Umbilical cord (tissue), 2 donors: ENCODE measurements around the gene RAMACL. TPM values are rescaled to one million over a fixed set of nuclear protein-coding genes. Genes with fewer than 3 reads are reported as not detected.

Experiments
- DNase-seq: peaks from one replicate; pipeline ENCODE4 v3.0.0-alpha.2; 2015; ENCODE audit warnings: low spot score
- total RNA-seq: library from RNA; depleted of rRNA; stranded (reverse); fragments of >200 nt; gene quantifications from one replicate; pipeline ENCODE4 v1.2.3, GENCODE V29; 2014; ENCODE audit warnings: low replicate concordance; ENCODE audit not compliant: insufficient read depth

The RAMACL gene
- total RNA-seq, 1 donor from 2014 or later, result 13.2 TPM

DNA sequence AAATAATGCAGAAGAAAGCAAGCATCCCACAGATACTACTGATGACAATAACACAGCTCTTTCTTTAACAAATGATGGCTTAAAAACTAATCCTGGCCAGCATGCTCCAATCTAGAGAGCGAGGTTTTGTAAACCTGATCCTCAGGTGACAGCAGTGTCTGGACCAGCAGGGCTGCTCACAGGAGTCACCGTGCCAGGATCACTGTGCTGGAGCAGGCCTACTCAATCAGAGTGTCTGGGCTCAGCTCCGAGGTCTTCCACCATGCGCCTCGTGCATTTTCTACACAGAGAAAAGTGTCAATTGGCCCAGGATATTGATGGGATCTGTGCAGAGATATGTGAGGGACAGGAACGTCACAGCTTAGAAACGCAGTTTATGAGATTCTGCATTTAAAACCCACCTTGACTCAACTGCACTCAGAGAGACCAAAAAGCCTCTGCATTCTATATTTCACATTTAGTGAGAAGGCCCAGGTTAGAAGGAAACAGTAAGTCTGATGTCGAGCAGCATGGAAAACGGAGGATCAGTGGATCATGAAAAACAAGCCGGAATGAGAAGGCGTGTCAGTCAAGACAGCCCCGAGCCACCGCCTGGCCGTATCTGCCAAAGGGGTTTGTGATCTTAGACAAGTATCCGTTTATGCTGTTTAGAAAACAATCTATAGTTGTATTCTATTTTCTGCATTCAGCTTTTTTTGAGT lies 7.8 kb downstream of the RAMACL start:
- DNase-seq, result no peak

DNA sequence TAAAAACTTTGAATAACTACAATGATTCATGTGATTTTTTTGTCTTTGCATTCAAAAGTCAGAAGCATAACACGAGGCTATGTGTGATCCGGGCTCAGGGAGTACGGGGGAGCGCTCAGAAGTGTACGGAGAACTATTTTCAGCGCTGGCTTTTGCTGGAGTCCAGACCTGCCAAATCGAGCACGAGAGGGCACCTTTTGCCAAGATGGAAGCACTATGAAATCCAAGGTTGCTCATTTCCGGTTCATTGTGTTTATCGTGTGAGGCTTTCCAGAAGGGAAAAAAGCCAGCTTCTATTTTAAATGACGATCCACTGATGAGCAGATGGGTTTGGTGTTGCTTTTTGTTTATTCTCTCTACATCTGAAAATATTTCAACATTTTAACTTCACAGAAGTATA lies 11.3 kb downstream of the RAMACL start:
- DNase-seq, result no peak

DNA sequence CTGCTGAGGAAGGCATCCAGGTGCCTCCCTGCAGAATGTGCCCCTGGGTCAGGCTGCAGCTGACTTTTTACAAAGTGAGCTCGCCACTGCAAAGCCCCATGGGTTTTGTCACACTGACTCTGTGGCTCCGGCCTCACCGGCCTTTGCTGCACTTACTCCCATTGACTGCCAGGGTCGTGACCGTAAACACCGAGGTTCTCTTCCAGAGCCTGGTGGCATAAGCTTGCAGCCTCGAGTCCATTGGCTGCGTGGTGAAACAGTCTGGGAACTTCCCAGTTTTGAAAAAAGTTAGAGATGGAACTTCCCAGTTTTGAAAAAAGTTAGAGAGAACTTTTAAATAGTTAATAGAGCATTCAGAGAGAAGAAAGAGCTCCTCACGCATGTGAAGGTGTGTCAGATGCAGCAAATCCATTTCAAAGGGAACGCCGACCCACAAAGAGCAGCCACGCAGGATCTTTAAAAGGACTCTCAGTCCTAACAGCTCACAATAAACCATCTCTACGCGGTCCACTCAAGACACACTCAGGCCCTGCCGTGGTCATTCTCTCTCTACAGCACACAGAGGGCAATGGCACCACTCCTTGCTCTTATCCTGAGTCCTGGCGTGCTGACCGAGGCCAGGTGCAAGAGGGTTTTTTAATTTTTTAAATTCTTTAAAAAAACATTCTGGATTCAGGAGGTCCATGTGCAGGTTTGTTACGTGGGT lies 12.8 kb downstream of the RAMACL start:
- no peak for DNase-seq

DNA sequence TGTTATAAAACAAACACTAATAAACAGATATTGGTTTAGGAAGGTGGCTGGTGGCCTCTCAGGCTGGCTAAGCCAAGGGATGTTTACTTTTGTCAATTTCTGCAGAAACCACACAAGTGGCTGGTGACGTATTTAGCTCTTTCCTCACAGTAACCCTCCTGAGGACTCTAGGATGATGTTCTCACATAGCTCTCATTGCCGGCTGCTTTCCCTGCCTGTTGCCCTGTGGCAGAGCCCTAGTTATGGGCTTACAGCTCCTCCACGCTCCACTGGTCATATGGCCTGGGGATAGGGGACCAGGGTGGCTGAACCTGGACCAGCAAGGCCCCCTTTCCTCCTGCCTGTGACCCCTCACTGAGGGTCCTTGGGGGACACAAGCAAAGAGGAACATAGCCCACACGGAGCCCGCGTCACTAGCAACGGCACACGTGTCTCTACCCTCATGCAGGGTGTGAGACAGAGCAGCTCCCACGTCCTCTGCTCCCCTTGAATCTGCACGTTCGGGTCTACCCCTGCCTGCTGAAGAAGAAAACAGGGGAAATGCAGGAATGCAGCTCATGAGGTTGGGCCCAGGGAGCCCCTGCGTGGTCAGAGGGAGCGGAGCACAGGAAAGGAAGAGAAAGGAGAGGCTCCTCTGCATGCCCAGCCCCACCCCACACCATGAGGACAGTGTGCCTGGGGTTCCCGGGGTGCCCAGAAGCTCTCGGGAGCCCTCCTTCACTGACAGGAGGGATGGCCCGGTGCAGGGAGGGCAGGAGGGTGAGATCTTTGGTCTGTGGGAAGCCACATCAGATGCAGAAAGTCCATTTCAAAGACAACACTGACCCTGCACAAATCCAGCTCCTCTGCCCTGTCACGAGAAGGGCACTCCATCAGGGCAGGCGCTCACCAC lies 13.9 kb downstream of the RAMACL start:
- DNase-seq, result no peak

DNA sequence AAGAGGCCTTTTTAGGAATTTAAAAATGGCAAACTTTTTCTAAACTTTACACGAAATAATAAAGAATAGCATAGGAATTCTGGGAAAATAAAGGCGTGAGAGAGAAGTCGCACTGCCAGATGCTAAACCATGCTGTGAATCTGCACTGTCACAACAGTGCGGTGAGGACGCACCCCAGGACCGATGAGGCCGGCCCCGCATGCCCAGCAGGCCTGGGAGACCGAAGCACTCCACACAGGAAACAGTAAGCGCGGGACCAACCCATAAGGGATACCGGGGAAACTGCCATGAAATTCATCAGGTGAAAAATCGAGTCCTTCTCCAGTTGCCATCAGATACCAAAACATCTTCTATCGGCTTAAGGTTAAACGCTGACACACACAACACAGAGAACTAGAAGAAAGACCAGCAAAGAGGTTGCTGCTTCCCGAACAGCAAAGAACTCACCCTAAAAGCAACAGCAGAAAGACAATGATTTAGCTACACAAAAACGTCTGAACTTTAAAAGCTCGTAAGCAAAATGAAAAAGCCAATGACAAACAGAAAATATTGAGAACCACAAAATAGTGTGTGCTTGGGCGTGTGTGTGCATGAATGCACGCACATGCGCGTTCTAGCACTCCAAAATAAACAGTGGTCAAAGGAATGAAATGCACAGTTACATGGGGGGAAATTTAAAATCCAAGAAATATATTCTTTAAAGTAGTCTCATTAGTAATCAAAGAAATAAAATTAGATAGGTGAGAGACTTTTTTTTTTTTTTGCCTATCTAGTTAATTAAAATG lies 15.4 kb downstream of the RAMACL start:
- DNase-seq, result no peak

DNA sequence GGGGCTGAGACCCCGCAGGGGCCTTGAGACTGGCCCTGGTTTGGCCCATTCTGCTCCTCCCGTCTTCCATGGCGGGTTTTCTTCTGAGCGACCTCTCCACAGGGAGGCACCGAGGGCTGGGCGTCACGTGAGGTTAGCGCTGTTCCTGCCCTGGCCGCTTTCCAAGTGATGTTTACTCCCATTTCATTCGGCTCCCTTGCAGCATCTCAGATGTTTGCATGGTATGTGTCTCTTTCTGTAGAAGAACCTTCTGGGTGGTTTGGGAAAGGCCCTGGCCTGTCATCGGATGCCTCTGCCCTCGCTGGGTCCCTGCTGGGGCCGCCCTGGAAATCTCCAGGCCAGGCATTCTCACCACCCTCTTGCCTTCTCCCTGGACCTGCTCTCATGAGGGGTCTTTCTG lies 17.3 kb downstream of the RAMACL start:
- DNase-seq, result no peak

DNA sequence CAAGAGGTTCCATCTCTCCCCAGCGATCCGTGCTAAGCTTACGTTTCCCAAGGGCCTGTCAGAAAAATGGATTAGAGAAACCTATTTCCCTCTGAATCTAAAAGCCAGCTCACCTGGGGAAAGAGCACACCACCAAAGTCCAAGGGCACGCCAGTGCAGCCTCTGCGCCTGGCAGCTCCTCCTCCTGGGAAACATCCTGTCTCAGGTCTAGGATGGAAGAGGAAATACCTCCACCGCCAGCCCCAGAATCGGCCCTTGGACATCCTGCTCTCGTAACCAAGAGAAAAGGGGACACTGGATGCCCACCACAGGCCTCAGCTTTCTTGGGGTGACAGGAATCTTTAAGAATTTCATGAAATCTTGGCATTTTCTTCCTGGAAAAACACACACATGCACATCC lies 18.7 kb downstream of the RAMACL start:
- no peak for DNase-seq

DNA sequence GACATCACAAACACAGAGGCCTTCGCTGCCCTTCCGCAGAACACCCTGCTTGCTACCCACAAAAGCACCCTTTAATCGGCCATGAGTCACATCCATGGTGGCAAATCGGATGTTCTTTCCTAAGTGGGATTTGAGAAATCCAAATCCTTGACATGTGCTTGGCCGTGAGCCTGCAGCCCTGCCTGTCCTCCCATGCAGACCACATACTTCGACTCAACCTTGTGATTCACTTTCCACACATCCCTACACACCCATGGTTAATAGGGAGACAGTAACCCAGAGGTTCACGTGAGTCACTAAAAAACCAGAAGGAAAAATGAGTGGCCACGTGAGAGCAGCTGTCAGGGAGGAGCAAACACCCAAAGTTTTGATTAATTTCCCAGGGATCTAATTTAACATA lies 19.4 kb downstream of the RAMACL start:
- peak; percentile 46 for DNase-seq

DNA sequence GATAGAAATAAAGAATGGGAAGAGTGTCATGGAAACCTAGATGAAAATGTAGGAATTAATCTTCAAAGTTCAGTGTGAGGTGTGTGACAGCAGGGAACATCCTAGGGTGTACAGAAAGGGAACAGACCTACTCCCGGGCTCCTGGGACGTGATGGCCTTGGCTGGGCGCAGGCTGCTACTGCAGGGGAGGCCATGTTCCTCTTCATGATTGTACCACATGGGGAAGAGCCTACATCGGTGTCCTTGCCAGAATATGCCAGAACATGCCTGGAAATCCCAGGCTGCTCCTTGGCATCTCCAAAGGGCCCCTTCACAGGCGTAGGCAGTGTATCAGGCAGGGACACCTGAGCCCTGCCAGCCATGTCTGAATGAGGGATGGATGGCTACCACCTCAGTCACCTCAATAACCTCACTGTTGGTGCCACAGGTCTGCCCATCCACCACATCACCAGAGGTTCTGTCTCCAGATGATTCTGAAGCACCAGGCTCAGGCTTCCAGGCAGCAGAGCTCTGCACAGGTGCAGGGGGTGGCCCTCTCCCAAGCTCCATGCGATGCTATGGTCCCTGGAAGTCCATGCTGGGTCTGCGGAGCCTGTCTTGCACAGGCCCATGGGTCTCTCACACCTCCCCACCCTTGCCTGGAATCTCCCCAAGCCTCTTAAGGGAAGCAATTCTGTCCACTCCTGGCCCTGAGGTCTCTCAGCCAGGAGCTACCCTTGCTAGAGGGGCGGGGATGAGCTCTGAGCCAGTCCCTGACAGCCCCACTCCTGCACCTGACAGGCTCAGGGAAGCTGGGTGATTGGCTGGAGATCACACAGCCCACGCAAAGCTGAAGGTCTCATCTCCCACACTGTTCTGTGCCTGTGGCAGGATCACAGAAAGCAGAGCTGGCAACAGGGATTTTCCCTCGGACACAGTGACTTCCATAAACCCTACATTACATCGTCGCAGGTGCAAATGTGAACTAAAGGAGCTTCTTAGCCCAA lies 20.2 kb downstream of the RAMACL start:
- no peak for DNase-seq

DNA sequence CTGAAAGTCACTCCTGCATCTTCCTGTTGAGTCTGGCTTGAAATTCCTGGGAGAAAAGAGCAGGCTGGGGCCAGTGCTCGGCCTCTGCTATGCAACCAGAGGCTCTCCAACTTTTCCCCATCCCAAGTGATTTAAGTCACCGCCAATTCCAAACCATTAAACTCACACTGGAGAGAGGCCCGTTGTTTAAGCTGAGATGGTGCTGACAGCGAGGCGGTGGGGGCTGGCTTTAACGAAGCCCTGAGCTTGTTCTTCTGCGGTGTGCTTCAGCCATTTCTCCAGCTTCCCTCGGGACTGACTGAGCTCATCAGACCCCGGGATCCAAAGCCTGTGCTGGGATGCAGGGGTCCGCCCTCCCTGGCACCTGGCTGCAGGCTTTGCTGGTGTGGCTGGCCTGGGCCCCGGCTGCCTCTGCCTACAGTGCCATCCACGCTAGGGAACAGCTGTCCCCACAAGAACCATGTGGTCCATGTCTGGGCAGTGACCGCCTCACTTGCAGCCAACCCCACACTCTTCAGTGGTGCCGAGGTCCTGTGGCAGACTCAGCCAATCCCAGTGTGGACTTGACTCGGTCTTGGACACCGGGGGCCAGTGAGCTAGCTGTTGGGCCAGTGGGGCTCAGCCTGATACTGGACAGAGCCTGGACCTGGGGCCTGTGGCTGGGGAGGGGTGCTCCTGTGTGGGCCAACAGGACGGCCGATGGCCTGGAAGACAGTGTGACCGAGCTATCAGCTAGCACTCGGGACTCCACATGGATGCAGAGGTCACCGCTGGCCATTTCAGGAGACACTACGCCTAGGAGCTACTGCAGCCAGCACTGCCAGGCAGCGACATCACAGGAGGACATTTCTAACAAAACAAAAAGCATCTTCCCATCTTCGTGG lies 21.2 kb downstream of the RAMACL start:
- DNase-seq, result no peak

DNA sequence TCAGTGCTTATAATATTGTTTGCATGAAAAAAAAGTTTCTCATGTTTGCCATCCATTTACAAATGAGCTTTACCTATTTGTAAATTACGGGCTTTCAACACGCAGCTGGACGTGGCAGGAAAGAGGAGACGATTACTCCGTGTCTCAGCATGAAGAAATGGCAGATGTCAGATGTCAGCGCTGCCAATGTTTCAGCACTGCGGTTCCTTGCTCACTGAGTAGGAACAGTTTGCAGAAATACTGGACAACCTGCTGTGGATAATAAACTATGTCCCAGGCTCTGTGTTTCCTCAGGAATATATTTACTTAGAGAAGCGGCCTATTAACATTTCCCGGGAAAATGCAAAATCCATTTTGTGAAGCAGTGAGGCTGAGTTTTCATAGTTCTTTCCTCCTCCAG lies 22.7 kb downstream of the RAMACL start:
- DNase-seq, result no peak

DNA sequence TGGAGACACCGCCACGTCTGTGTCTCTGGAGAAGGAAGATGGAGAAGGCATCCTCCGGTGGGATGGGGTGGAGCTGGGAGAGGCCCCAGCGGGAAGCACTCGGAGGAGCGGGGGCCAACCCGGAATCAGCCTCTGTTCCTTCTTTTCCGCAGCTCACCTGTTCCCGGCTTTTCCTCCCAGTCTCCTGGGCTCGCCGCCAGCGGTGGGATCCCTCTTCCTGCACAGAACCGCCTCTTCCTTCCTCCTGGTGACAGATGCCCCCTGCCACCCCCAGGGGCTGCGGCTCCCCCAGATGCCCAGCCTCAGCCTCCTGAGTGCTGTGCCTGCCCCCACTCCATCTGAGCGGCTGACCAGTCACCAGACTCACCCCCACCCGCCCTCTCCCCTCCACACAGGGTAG lies 23.3 kb downstream of the RAMACL start:
- DNase-seq, result no peak

DNA sequence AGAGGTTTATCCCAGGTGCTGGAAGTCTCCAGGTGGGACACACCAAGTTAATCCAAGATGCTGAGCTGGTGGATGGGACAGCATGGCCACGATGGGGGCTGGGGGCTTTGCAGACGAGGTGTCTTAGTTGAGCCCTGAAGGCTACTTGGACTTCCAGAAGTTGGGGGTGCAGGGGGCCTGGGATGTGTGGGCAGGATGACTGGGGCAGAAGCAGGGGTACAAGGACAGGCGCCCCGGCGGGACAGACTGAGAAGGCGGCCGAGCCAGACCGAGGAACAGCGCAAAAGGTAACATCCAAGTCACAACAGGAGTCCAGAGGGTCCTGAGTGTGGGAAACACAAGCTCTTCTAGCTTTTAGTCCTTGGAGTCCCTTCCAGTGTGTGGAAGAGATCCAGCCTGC lies 23.8 kb downstream of the RAMACL start:
- DNase-seq, result no peak

DNA sequence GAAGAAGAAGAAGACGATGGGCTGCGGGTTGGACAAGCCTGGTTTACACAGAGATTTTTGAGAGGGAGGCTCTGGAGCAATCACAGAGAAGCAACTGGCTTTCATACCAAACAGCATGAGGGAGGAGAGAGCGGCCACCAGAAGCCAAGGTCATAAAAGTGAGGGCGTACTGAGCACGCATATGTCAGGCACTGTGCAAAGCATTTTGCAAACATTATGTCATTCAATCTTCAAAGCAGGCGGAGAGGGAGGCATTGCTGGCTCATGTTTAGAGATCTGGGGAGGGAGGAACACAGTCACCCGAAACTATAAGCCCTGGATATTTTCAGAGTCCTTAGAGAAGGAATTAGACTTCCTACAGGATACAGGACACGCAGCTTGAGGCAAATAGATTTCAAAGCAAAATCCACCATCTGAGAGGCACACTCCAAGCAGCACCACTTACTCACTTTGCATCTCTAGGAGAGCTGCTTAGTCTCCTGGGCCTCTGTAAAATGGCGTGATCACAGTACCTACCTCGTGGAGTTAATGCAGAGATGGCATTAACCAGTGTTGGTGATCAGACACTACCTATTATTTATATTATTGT lies 24.6 kb downstream of the RAMACL start:
- DNase-seq, result peak; percentile 83

DNA sequence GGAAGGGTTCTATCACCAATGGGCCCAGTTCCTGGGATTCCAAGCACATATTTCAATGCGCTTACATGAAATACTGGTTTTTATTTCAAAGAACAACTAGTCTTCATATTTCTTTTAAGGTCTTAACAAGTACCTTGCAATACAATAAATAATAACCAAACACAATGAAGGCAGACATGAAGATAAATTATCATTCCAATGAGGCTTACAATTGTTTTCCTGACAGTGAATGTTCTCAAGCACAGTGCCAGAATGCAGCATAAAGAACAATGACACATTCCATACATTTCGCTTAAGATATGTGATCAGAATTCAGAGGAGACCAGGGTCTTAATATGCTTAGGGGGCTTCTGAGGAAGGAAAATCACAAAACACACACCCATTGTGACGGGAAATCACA lies 26.3 kb downstream of the RAMACL start:
- DNase-seq, result no peak

DNA sequence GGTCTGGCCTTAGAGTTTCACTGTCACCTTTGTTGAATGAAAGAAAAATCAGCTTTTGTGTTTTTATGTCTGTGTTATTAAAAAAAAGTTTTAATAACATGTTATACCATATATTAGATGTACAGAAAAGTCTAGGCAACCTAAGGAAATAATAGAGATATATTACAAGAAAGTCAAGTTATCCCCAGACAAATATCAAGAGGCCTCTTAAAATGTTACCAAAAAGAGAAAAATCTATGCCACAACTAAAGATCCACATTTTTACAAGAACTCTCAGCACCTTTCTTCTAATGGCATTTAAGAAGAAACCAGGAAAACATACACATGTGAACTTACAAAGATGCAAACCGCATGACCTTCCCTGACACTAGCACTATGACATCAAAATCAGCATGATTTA lies 26.8 kb downstream of the RAMACL start:
- DNase-seq, result no peak

DNA sequence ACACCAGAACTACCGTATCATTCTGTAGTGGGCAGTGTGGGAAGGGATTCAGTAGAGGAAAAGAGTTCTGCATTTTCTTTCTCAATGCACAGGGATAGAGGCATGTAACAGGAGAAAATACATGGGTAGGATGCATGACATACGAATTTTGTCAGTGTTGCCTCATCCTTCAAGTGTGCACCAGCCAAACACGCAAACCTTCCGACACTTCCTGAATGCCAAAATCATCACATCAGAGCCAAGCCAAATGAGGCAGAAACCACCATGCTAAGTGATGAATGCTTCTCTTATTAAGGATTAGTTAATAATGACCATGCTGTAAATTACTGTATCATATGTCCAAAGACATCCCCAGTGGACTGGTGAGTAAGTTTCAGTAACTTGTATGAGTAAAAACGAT lies 27.3 kb downstream of the RAMACL start:
- DNase-seq, result no peak

DNA sequence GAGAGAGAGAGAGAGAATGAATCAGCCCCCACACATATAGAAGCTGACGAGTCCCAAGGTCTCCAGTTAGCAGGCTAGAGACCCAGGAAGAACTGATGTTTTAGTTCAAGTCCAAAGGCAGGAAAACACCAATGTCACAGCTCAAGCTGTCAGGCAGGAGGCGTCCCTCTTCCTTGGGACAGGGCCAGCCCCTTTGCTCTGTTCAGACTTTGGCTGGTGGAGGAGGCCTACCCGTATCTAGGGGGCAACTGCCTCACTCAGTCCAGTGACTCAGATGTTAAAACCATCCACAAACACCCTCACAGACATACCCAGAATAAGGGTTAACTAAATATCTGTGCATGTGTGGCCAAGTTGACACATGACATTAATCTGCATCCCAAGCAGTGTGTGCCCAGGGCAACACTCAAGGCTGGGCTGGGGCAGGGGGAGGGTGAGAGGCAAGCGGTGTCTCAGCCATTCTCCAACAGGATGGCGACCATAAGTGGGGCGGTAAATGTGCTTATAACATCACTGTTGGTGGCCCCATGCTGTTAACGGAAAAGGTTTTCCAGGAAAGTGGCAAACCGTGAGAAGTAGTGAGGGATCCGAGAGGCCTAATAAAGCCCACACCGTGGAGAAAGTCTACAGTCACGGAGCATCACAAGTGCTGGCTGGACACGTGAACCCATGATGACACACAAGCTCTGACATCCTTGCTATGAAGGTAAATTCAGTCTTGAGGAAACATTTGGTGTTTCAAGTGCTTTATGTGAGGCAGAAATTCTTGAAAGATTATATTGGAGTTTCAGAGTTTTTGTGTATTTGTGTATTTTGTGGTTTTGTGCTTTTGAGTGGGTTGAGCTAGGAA lies 28.1 kb downstream of the RAMACL start:
- no peak for DNase-seq
